Measurements from ENCODE around the gene MEIS2. TPM values are rescaled to one million over a fixed set of nuclear protein-coding genes. Genes with fewer than 3 reads are reported as not detected.

MEIS2 gene
- total RNA-seq, 4 donors from 2014 or later: 9.0 to 18.5 (median 16.3) TPM

DNA sequence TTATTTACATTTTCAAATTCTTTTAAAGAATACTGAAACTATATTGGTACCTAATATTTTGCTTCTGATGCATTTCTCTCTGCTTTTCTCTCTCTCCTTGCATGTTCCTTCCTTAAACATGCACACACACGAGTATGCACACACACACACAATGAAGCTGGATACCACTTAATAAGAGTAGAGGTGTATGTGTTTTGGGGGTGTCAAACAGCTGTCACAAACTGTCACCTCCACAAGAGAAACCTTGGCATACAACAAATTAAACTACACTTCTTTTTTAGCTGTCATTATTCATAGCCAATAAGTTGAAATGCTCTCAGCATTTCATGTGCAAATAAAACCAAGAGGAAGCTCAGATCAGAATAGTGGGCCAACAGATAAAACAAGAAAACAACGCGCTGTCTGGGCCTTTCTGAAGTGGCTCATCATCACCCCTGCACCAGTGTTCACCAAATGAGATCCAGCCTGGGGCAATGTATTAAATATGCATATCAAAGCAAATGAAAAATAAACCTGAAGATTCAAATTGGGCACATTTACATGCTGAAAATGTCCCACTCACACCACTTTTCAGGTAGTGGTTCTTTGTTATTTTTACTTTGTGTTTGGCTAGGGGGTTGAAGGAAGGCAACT is 9.7 kb downstream of the MEIS2 start:
- Histone ChIP-seq H3K4me1 (peaks cover 21% of the 10 kb centered on the region), H3K9me3 (no peaks in the 10 kb centered on the region), H3K27me3 (no peaks in the 10 kb centered on the region), H3K27ac (no peak overlapping the region), H3K4me3 (no peak overlapping the region), H3K36me3 (peaks cover 3% of the 10 kb centered on the region)
- TF ChIP-seq, protein P1, sequence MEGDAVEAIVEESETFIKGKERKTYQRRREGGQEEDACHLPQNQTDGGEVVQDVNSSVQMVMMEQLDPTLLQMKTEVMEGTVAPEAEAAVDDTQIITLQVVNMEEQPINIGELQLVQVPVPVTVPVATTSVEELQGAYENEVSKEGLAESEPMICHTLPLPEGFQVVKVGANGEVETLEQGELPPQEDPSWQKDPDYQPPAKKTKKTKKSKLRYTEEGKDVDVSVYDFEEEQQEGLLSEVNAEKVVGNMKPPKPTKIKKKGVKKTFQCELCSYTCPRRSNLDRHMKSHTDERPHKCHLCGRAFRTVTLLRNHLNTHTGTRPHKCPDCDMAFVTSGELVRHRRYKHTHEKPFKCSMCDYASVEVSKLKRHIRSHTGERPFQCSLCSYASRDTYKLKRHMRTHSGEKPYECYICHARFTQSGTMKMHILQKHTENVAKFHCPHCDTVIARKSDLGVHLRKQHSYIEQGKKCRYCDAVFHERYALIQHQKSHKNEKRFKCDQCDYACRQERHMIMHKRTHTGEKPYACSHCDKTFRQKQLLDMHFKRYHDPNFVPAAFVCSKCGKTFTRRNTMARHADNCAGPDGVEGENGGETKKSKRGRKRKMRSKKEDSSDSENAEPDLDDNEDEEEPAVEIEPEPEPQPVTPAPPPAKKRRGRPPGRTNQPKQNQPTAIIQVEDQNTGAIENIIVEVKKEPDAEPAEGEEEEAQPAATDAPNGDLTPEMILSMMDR (IDR thresholded peaks at IDR 0.05): no peak
- TF ChIP-seq POLR2A (IDR thresholded peaks at IDR 0.05) (no peak), EP300 (IDR thresholded peaks at IDR 0.05) (no peak), POLR2AphosphoS5 (IDR thresholded peaks at IDR 0.05) (no peak)
- WGBS: 64% methylated on average over 3 of the region's 3 CpGs
- no peak for DNase-seq (ENCODE audit: low spot score in 2 of 2)

DNA sequence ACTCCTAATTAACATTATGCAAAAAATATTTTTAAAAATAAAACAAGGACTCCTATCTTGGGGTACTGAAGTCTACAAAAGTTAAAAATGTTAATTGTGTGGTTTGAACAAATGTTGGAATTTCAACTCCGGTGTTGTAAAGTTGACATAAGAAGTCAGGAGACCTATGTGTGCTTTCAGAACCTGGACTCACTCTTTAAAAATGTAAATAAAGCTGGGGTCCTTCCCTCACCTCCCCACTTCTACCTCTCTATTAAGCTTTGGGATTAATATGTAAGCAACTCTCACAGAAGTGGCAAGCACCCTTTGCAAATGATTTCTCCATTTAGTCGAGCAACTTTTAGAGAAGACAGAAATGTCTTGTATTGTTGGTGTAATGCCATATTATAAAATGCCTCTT is 11.9 kb downstream of the MEIS2 start:
- Histone ChIP-seq H3K36me3 (peaks cover 8% of the 10 kb centered on the region), H3K9me3 (no peaks in the 10 kb centered on the region), H3K4me1 (peaks cover 8% of the 10 kb centered on the region), H3K4me3 (no peak overlapping the region), H3K27ac (no peak overlapping the region), H3K27me3 (no peaks in the 10 kb centered on the region)
- WGBS: 86% methylated on average over 2 of the region's 2 CpGs
- DNase-seq (ENCODE audit: low spot score in 2 of 2): no peak
- TF ChIP-seq POLR2AphosphoS5 (IDR thresholded peaks at IDR 0.05): no peak
- TF ChIP-seq, protein P1 (IDR thresholded peaks at IDR 0.05): no peak
- TF ChIP-seq POLR2A (IDR thresholded peaks at IDR 0.05): no peak
- no peak for TF ChIP-seq EP300 (IDR thresholded peaks at IDR 0.05)

DNA sequence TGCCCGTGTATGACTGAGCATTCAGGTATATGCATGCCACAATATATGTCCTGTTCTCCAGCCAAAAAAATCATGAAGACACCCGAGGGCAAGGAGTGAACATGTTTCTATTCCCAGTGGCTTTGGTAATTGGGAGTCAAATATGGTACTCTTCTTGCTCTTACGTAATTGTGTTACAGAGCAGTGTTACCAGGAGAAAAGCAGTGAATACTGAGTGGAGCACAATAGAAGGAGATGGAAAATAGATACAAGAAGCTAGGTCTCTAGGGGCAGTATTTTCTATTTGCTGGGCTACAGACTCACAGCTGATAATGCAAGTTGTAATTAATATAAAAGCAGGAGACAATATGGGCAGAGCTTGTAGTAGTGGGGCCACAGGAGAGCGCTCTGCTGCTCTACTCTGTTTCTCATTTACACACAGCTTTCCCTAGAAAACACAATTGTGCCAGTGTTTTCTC is 13.2 kb downstream of the MEIS2 start:
- no peak overlapping the region for H3K27ac ChIP-seq
- DNase-seq (ENCODE audit: low spot score in 2 of 2): no peak
- no peak overlapping the region for H3K4me3 ChIP-seq
- peaks cover 5% of the 10 kb centered on the region for H3K4me1 ChIP-seq
- peaks cover 21% of the 10 kb centered on the region for H3K36me3 ChIP-seq
- TF ChIP-seq POLR2A (IDR thresholded peaks at IDR 0.05) (no peak), POLR2AphosphoS5 (IDR thresholded peaks at IDR 0.05) (no peak), EP300 (IDR thresholded peaks at IDR 0.05) (no peak)
- TF ChIP-seq, protein P1 (IDR thresholded peaks at IDR 0.05): no peak
- 53% methylated on average over 4 of the region's 4 CpGs for WGBS
- no peaks in the 10 kb centered on the region for H3K27me3 ChIP-seq
- no peaks in the 10 kb centered on the region for H3K9me3 ChIP-seq

DNA sequence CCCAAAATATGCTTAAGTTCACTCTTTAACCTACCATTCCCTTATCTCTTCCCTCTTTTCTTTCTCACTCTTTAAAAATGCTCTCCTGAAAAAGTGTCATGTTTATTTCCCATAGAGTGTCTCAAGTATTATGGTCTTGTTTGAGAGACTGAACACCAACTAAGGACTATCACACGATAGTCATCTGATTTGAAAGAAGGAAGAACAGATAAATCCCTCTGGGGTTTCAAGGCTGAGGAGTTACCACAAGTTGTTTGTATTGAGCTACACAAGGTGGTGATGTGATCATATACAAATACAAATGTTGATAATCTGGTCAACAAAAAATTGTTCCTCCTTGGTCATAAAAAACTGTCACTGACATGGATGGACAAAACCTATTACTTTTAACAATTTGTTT is 13.8 kb downstream of the MEIS2 start:
- Histone ChIP-seq H3K27me3 (no peaks in the 10 kb centered on the region), H3K27ac (no peak overlapping the region), H3K4me1 (peaks cover 5% of the 10 kb centered on the region), H3K4me3 (no peak overlapping the region), H3K36me3 (peaks cover 24% of the 10 kb centered on the region), H3K9me3 (no peaks in the 10 kb centered on the region)
- WGBS: 54% methylated on average over 1 of the region's 1 CpG
- DNase-seq (ENCODE audit: low spot score in 2 of 2): no peak
- TF ChIP-seq POLR2AphosphoS5 (IDR thresholded peaks at IDR 0.05): no peak
- TF ChIP-seq POLR2A (IDR thresholded peaks at IDR 0.05): no peak
- TF ChIP-seq, protein P1 (IDR thresholded peaks at IDR 0.05): no peak
- no peak for TF ChIP-seq EP300 (IDR thresholded peaks at IDR 0.05)

DNA sequence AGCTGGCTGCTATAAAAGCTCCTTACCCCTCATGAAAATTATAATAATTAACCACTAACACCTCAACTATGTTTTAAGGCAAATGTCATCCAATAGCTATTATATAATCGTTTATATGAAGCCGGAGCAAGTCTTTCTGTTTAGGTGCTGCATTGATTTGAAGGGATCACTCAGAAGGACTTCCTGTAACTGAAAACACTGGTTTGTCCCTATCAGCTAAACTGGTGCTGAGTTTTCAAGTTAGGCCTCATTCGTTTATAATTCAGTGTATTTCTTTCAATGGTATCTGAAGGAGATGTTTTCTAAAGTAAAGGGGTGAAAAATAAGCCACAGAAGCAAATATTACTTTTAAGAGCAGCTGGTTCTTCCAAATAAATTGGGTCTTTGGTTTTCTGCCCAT is 14.2 kb downstream of the MEIS2 start:
- WGBS: 73% methylated on average over 3 of the region's 3 CpGs
- H3K27ac ChIP-seq: no peak overlapping the region
- no peaks in the 10 kb centered on the region for H3K27me3 ChIP-seq
- no peak overlapping the region for H3K4me3 ChIP-seq
- no peaks in the 10 kb centered on the region for H3K9me3 ChIP-seq
- H3K4me1 ChIP-seq: peaks cover 5% of the 10 kb centered on the region
- DNase-seq (ENCODE audit: low spot score in 2 of 2): no peak
- H3K36me3 ChIP-seq: peaks cover 24% of the 10 kb centered on the region
- TF ChIP-seq EP300 (IDR thresholded peaks at IDR 0.05) (no peak), POLR2AphosphoS5 (IDR thresholded peaks at IDR 0.05) (no peak), POLR2A (IDR thresholded peaks at IDR 0.05) (no peak)
- TF ChIP-seq, protein P1 (IDR thresholded peaks at IDR 0.05): no peak

Measured in suprapubic skin (tissue), 4 donors.